WERI-Rb-1 (cell line): ENCODE measurements around the gene PDZD8.

ENCODE experiments used
- DNase-seq: peaks from one replicate; pipeline ENCODE4 v3.0.0-alpha.2; 2020
- H3K27ac ChIP-seq: fragments of 250-450 bp; sonication (Bioruptor Pico); 2 replicates; pipeline ENCODE4 v1.5.1; 2020; ENCODE audit warnings: mild to moderate bottlenecking, moderate library complexity
- H3K27me3 ChIP-seq: fragments of 250-450 bp; sonication (Bioruptor Pico); 2 replicates; pipeline ENCODE4 v1.5.1; 2021; ENCODE audit warnings: mild to moderate bottlenecking, low read depth, moderate library complexity; ENCODE audit not compliant: insufficient read depth, severe bottlenecking
- H3K36me3 ChIP-seq: fragments of 250-450 bp; sonication (Bioruptor Pico); 2 replicates; pipeline ENCODE4 v1.5.1; 2020; ENCODE audit warnings: mild to moderate bottlenecking, moderate library complexity
- H3K4me3 ChIP-seq: 2 replicates; pipeline ENCODE4 v1.5.1; 2011; ENCODE audit warnings: low read depth, mild to moderate bottlenecking, control low read depth, low read length
- H3K9me3 ChIP-seq: fragments of 250-450 bp; sonication (Bioruptor Pico); 2 replicates; pipeline ENCODE4 v1.5.1; 2021; ENCODE audit warnings: mild to moderate bottlenecking, moderate library complexity; ENCODE audit not compliant: severe bottlenecking
- CTCF ChIP-seq: IDR thresholded peaks from 2 replicates; pipeline ENCODE4 v1.5.1; 2011; ENCODE audit warnings: low read depth, mild to moderate bottlenecking, control low read depth, inconsistent platforms, low read length

Gene PDZD8

GRCh38 chr10:117360994-117361667, 14.1 kb downstream of the PDZD8 start:
- Histone ChIP-seq H3K27ac (no peak overlapping the region), H3K4me3 (no peak overlapping the region)

GRCh38 chr10:117360016-117360415, 15.2 kb downstream of the PDZD8 start:
- DNase-seq, result no peak
- Histone ChIP-seq H3K27me3 (no peaks in the 10 kb centered on the region), H3K9me3 (no peaks in the 10 kb centered on the region), H3K27ac (no peak overlapping the region), H3K4me3 (no peak overlapping the region), H3K36me3 (no peaks in the 10 kb centered on the region)
- no peak for TF ChIP-seq CTCF

More at GRCh38 chr10:117360994-117361667, 14.1 kb downstream of the PDZD8 start:
- H3K36me3 ChIP-seq, result no peaks in the 10 kb centered on the region
- no peak for TF ChIP-seq CTCF
- no peak for DNase-seq
- H3K9me3 ChIP-seq, result no peaks in the 10 kb centered on the region
- no peaks in the 10 kb centered on the region for H3K27me3 ChIP-seq

- Histone ChIP-seq H3K27me3 (no peaks in the 10 kb centered on the region), H3K4me3 (no peak overlapping the region), H3K27ac (no peak overlapping the region), H3K9me3 (no peaks in the 10 kb centered on the region), H3K36me3 (no peaks in the 10 kb centered on the region)
- no peak for TF ChIP-seq CTCF
- DNase-seq, result no peak
Observed at GRCh38 chr10:117355072-117355471, 20.2 kb downstream of the PDZD8 start.

GRCh38 chr10:117353684-117354083, 21.6 kb downstream of the PDZD8 start:
- no peak for TF ChIP-seq CTCF
- Histone ChIP-seq H3K36me3 (no peaks in the 10 kb centered on the region), H3K27me3 (no peaks in the 10 kb centered on the region), H3K4me3 (no peak overlapping the region), H3K9me3 (no peaks in the 10 kb centered on the region), H3K27ac (no peak overlapping the region)
- no peak for DNase-seq

- no peaks in the 10 kb centered on the region for H3K27me3 ChIP-seq
- H3K27ac ChIP-seq, result no peak overlapping the region
- DNase-seq, result no peak
- H3K36me3 ChIP-seq, result no peaks in the 10 kb centered on the region; the same call in 1 of the 2 replicates
- no peak overlapping the region for H3K4me3 ChIP-seq
- TF ChIP-seq CTCF, result no peak
- H3K9me3 ChIP-seq, result no peaks in the 10 kb centered on the region
Observed at GRCh38 chr10:117352724-117353123, 22.5 kb downstream of the PDZD8 start.

GRCh38 chr10:117351996-117352395, 23.2 kb downstream of the PDZD8 start:
- no peaks in the 10 kb centered on the region; the same call in 1 of the 2 replicates for H3K36me3 ChIP-seq
- H3K27ac ChIP-seq, result no peak overlapping the region
- no peaks in the 10 kb centered on the region for H3K9me3 ChIP-seq
- H3K4me3 ChIP-seq, result no peak overlapping the region
- no peak for TF ChIP-seq CTCF
- no peaks in the 10 kb centered on the region for H3K27me3 ChIP-seq
- no peak for DNase-seq
